ENCODE data around the gene ANTKMT. TPM values are rescaled to one million over a fixed set of nuclear protein-coding genes. Genes with fewer than 3 reads are reported as not detected.

The ANTKMT gene
- total and polyA plus RNA-seq, 4 donors, result 14.0 to 29.7 (median 19.7) TPM

- Histone ChIP-seq H3K9me3 (ENCODE audit: control insufficient read depth in 4 of 4, low read length in 3 of 4) (no peaks in the 10 kb centered on the region), H3K27me3 (ENCODE audit: control insufficient read depth in 4 of 4, insufficient read depth in 4 of 4, low read length in 3 of 4) (no peaks in the 10 kb centered on the region), H3K4me1 (ENCODE audit: control insufficient read depth in 4 of 4, insufficient read depth in 4 of 4, low read length in 3 of 4) (peaks cover 31 to 63% (median 49%) of the 10 kb centered on the region in 4 donors), H3K4me3 (ENCODE audit: low read depth in 1 of 3, low read length in 3 of 3) (peak within 1 kb of the TSS; percentile 77 to 83 (median 81)), H3K27ac (ENCODE audit: low read depth in 1 of 2, low read length in 2 of 2) (peak within 1 kb of the TSS; percentile 93 to 94), H3K9ac (ENCODE audit: low read depth in 1 of 2, low read length in 2 of 2) (peak within 1 kb of the TSS; percentile 60 to 78), H3K36me3 (ENCODE audit: control insufficient read depth in 4 of 4, insufficient read depth in 3 of 4, low read depth in 1 of 4, low read length in 3 of 4) (peaks cover 8 to 14% (median 12%) of the 10 kb centered on the region in 4 donors)
- WGBS, result 1% methylated on average over 91 of the region's 91 CpGs
- TF ChIP-seq SP1 (IDR thresholded peaks at IDR 0.05), result peak; percentile 30
- peak in 1 of 2 donors; percentile 76 for TF ChIP-seq GABPA (IDR thresholded peaks at IDR 0.05 in 1 of 2, conservative IDR thresholded peaks at IDR 0.05 in 1 of 2)
- TF ChIP-seq HNF4A (conservative IDR thresholded peaks at IDR 0.05), result no peak
- no peak for TF ChIP-seq CTCF (IDR thresholded peaks at IDR 0.05; ENCODE audit: low read depth, low read length, missing input control)
- peak; percentile 96 for DNase-seq (ENCODE audit: low spot score)
These were observed 40.9 kb upstream of the ANTKMT start, which contains the start of gene STUB1 for GRCh38 chr16:679814-680624. STUB1 (plus strand) TSS chr16:680410; CDS start chr16:680526, 116 bp downstream.

- peak overlapping the region; percentile 77 to 83 (median 81) for H3K4me3 ChIP-seq (ENCODE audit: low read depth in 1 of 3, low read length in 3 of 3)
- H3K4me1 ChIP-seq (ENCODE audit: control insufficient read depth in 4 of 4, insufficient read depth in 4 of 4, low read length in 3 of 4), result peaks cover 27 to 61% (median 47%) of the 10 kb centered on the region in 4 donors
- TF ChIP-seq, protein P1, sequence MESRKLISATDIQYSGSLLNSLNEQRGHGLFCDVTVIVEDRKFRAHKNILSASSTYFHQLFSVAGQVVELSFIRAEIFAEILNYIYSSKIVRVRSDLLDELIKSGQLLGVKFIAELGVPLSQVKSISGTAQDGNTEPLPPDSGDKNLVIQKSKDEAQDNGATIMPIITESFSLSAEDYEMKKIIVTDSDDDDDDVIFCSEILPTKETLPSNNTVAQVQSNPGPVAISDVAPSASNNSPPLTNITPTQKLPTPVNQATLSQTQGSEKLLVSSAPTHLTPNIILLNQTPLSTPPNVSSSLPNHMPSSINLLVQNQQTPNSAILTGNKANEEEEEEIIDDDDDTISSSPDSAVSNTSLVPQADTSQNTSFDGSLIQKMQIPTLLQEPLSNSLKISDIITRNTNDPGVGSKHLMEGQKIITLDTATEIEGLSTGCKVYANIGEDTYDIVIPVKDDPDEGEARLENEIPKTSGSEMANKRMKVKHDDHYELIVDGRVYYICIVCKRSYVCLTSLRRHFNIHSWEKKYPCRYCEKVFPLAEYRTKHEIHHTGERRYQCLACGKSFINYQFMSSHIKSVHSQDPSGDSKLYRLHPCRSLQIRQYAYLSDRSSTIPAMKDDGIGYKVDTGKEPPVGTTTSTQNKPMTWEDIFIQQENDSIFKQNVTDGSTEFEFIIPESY (IDR thresholded peaks at IDR 0.05), result no peak
- no peak for TF ChIP-seq RAD21 (IDR thresholded peaks at IDR 0.05)
- no peak for TF ChIP-seq HNF4G (IDR thresholded peaks at IDR 0.05)
- TF ChIP-seq TAF1 (conservative IDR thresholded peaks at IDR 0.05), result no peak
- TF ChIP-seq FOXA1 (IDR thresholded peaks at IDR 0.05), result no peak
- TF ChIP-seq FOXA2 (IDR thresholded peaks at IDR 0.05), result no peak
- TF ChIP-seq RXRA (IDR thresholded peaks at IDR 0.05), result no peak
- TF ChIP-seq CTCF (IDR thresholded peaks at IDR 0.05; ENCODE audit: low read depth, low read length, missing input control), result no peak
- no peak for TF ChIP-seq HNF4A (conservative IDR thresholded peaks at IDR 0.05)
- TF ChIP-seq YY1 (IDR thresholded peaks at IDR 0.05), result no peak
- peak overlapping the region; percentile 93 to 94 for H3K27ac ChIP-seq (ENCODE audit: low read depth in 1 of 2, low read length in 2 of 2)
- H3K27me3 ChIP-seq (ENCODE audit: control insufficient read depth in 4 of 4, insufficient read depth in 4 of 4, low read length in 3 of 4), result no peaks in the 10 kb centered on the region
- H3K9ac ChIP-seq (ENCODE audit: low read depth in 1 of 2, low read length in 2 of 2), result peak overlapping the region; percentile 60 to 78
- WGBS, result under 1% methylated on average over 38 of the region's 38 CpGs
- H3K9me3 ChIP-seq (ENCODE audit: control insufficient read depth in 4 of 4, low read length in 3 of 4), result no peaks in the 10 kb centered on the region
- no peak for DNase-seq (ENCODE audit: low spot score)
- peaks cover 8 to 14% (median 12%) of the 10 kb centered on the region in 4 donors for H3K36me3 ChIP-seq (ENCODE audit: control insufficient read depth in 4 of 4, insufficient read depth in 3 of 4, low read depth in 1 of 4, low read length in 3 of 4)
These were observed 40.4 kb upstream of the ANTKMT start for GRCh38 chr16:680625-680945.

Measured in liver (tissue), 9 donors.